Measurements from ENCODE around the gene NPTX2. TPM values are rescaled to one million over a fixed set of nuclear protein-coding genes. Genes with fewer than 3 reads are reported as not detected.

Gene NPTX2
- total RNA-seq, 1 donor from 2014 or later: 5.6 TPM

- Histone ChIP-seq H3F3A (ENCODE audit: low read depth) (no peaks in the 10 kb centered on the region), H3K27me3 (no peaks in the 10 kb centered on the region), H3K79me2 (ENCODE audit: low read depth) (no peaks in the 10 kb centered on the region), H2AFZ (replicated peaks) (no peak overlapping the region), H3K36me3 (no peaks in the 10 kb centered on the region), H3K27ac (no peak overlapping the region), H3K9ac (no peak overlapping the region), H3K4me2 (no peak overlapping the region), H3K9me3 (ENCODE audit: low read depth) (no peaks in the 10 kb centered on the region), H3K4me1 (peaks cover 8% of the 10 kb centered on the region), H4K20me1 (ENCODE audit: low read depth) (no peaks in the 10 kb centered on the region), H3K4me3 (no peak overlapping the region)
- DNase-seq (ENCODE audit: low spot score): no peak
- TF ChIP-seq EZH2 (IDR thresholded peaks at IDR 0.05) (no peak), CTCF (IDR thresholded peaks at IDR 0.05) (no peak), EZH2phosphoT487 (IDR thresholded peaks at IDR 0.05) (no peak)
- peaks cover 2% of the 10 kb centered on the region for H3K27me3 Mint-ChIP-seq (ENCODE audit: insufficient read depth, low read depth)
- no peaks in the 10 kb centered on the region for H3K4me1 Mint-ChIP-seq
- H3K27ac Mint-ChIP-seq: no peak overlapping the region
- no peaks in the 10 kb centered on the region for H3K9me3 Mint-ChIP-seq
- H3K36me3 Mint-ChIP-seq: no peaks in the 10 kb centered on the region
- no peak overlapping the region for H3K4me3 Mint-ChIP-seq
Measured at GRCh38 chr7:98598846-98599615, 18.1 kb upstream of the NPTX2 start.

GRCh38 chr7:98599886-98600285 lies 17.2 kb upstream of the NPTX2 start:
- Histone ChIP-seq H3K4me2 (no peak overlapping the region), H3K27me3 (no peaks in the 10 kb centered on the region), H3F3A (ENCODE audit: low read depth) (no peaks in the 10 kb centered on the region), H2AFZ (replicated peaks) (no peak overlapping the region), H3K9me3 (ENCODE audit: low read depth) (no peaks in the 10 kb centered on the region), H3K36me3 (no peaks in the 10 kb centered on the region), H3K79me2 (ENCODE audit: low read depth) (no peaks in the 10 kb centered on the region), H3K9ac (no peak overlapping the region), H3K4me1 (peaks cover 8% of the 10 kb centered on the region), H3K27ac (no peak overlapping the region), H4K20me1 (ENCODE audit: low read depth) (no peaks in the 10 kb centered on the region), H3K4me3 (no peak overlapping the region)
- Mint-ChIP-seq H3K9me3 (no peaks in the 10 kb centered on the region), H3K36me3 (no peaks in the 10 kb centered on the region), H3K27ac (no peak overlapping the region), H3K27me3 (ENCODE audit: insufficient read depth, low read depth) (peaks cover 2% of the 10 kb centered on the region), H3K4me3 (no peak overlapping the region), H3K4me1 (no peaks in the 10 kb centered on the region)
- TF ChIP-seq EZH2 (IDR thresholded peaks at IDR 0.05) (no peak), EZH2phosphoT487 (IDR thresholded peaks at IDR 0.05) (no peak), CTCF (IDR thresholded peaks at IDR 0.05) (no peak)
- DNase-seq (ENCODE audit: low spot score): no peak

- Histone ChIP-seq H2AFZ (replicated peaks) (no peak overlapping the region), H3K9ac (no peak overlapping the region), H3F3A (ENCODE audit: low read depth) (no peaks in the 10 kb centered on the region), H3K4me3 (no peak overlapping the region), H3K4me2 (no peak overlapping the region), H3K4me1 (peaks cover 8% of the 10 kb centered on the region), H3K27me3 (peaks cover 19% of the 10 kb centered on the region), H3K36me3 (no peaks in the 10 kb centered on the region), H3K79me2 (ENCODE audit: low read depth) (no peaks in the 10 kb centered on the region), H4K20me1 (ENCODE audit: low read depth) (no peaks in the 10 kb centered on the region), H3K9me3 (ENCODE audit: low read depth) (no peaks in the 10 kb centered on the region), H3K27ac (no peak overlapping the region)
- Mint-ChIP-seq H3K4me3 (no peak overlapping the region), H3K4me1 (no peaks in the 10 kb centered on the region), H3K27ac (no peak overlapping the region), H3K9me3 (no peaks in the 10 kb centered on the region), H3K36me3 (no peaks in the 10 kb centered on the region), H3K27me3 (ENCODE audit: insufficient read depth, low read depth) (peaks cover 2% of the 10 kb centered on the region)
- TF ChIP-seq EZH2 (IDR thresholded peaks at IDR 0.05) (no peak), CTCF (IDR thresholded peaks at IDR 0.05) (no peak), EZH2phosphoT487 (IDR thresholded peaks at IDR 0.05) (no peak)
- no peak for DNase-seq (ENCODE audit: low spot score)
Measured at GRCh38 chr7:98602755-98603398, 14.2 kb upstream of the NPTX2 start.

All from neural progenitor cell (in vitro differentiated cells).